Erythroblast (primary cell): ENCODE measurements around the gene NOS3.

Experiments
- GATA1 ChIP-seq: IDR thresholded peaks from 2 replicates; pipeline ENCODE4 v1.6.1; 2011; ENCODE audit warnings: low read depth, mild to moderate bottlenecking, control low read depth, low read length, moderate library complexity
- POLR2A ChIP-seq: IDR thresholded peaks from 2 replicates; pipeline ENCODE4 v1.6.1; 2011; ENCODE audit warnings: mild to moderate bottlenecking, low read length

- no peak for TF ChIP-seq POLR2A
- no peak for TF ChIP-seq GATA1
Observed at GRCh38 chr7:150967349-150967748, 23.5 kb upstream of the NOS3 start.
